Smooth muscle cell (in vitro differentiated cells): Measurements from ENCODE around the gene RHO. TPM values are rescaled to one million over a fixed set of nuclear protein-coding genes. Genes with fewer than 3 reads are reported as not detected.

Experiments used
- DNase-seq: peaks from one replicate; lab custom pipeline; 2025; ENCODE audit not compliant: unreplicated experiment; lab: John Stamatoyannopoulos, UW
- H2AFZ ChIP-seq: fragments of 200-600 bp; sonication (generic); 2 replicates; pipeline ENCODE4 v1.6.0; 2016; ENCODE audit warnings: antibody characterized with exemption, low read depth, mild to moderate bottlenecking
- H3F3A ChIP-seq: fragments of 200-600 bp; sonication (generic); 2 replicates; pipeline ENCODE4 v1.6.0; 2017; ENCODE audit warnings: antibody characterized with exemption, low read depth
- H3K27ac ChIP-seq: fragments of 200-600 bp; sonication (generic); 2 replicates; pipeline ENCODE4 v1.5.1; 2016; ENCODE audit warnings: low read depth, mild to moderate bottlenecking
- H3K27me3 ChIP-seq: fragments of 200-600 bp; sonication (generic); 2 replicates; pipeline ENCODE4 v1.6.1; 2016; ENCODE audit warnings: low read depth, mild to moderate bottlenecking
- H3K36me3 ChIP-seq: fragments of 200-600 bp; sonication (generic); 2 replicates; pipeline ENCODE4 v1.5.1; 2016; ENCODE audit warnings: low read depth
- H3K4me1 ChIP-seq: fragments of 200-600 bp; sonication (generic); 2 replicates; pipeline ENCODE4 v1.5.1; 2016; ENCODE audit warnings: low read depth
- H3K4me2 ChIP-seq: fragments of 200-600 bp; sonication (generic); 2 replicates; pipeline ENCODE4 v1.6.0; 2016; ENCODE audit warnings: mild to moderate bottlenecking
- H3K4me3 ChIP-seq: fragments of 200-600 bp; sonication (generic); 2 replicates; pipeline ENCODE4 v1.5.1; 2016; ENCODE audit warnings: mild to moderate bottlenecking
- H3K79me2 ChIP-seq: fragments of 200-600 bp; sonication (generic); 2 replicates; pipeline ENCODE4 v1.6.0; 2016; ENCODE audit warnings: low read depth, mild to moderate bottlenecking
- H3K9ac ChIP-seq: fragments of 200-600 bp; sonication (generic); 2 replicates; pipeline ENCODE4 v1.6.0; 2016; ENCODE audit warnings: low read depth
- H3K9me3 ChIP-seq: fragments of 200-600 bp; sonication (generic); replicated peaks from 2 replicates; pipeline ENCODE4 v1.5.1; 2016; ENCODE audit warnings: low read depth
- H4K20me1 ChIP-seq: fragments of 200-600 bp; sonication (generic); 2 replicates; pipeline ENCODE4 v1.6.0; 2016; ENCODE audit warnings: low read depth
- WGBS: methylation state at CpG from one replicate; pipeline ENCODE4 v1.1.7; 2016; ENCODE audit warnings: low lambda C conversion rate; 5-methylcytosine and 5-hydroxymethylcytosine counted together
- polyA plus RNA-seq: library from polyadenylated mRNA; unstranded; fragments of >200 nt; fragmentation: Nextera tagmentation; extraction: Ambion mirVana; gene quantifications from 2 replicates; pipeline ENCODE4 v1.2.1, GENCODE V29; 2016
- total RNA-seq: library from RNA; depleted of rRNA; stranded (reverse); fragments of >200 nt; gene quantifications from 2 replicates; pipeline ENCODE4 v1.2.3, GENCODE V29; 2014
- TF ChIP-seq, protein P1 (sequence below): fragments of 200-600 bp; sonication (generic); IDR thresholded peaks from 2 replicates; pipeline ENCODE4 v1.5.1; 2017; ENCODE audit warnings: borderline replicate concordance, mild to moderate bottlenecking, antibody characterized with exemption; ENCODE audit not compliant: insufficient read depth, poor library complexity, severe bottlenecking

RHO gene
- total and polyA plus RNA-seq, 2 experiments from 2014 or later, result 0.63 TPM; not detected in 1

DNA sequence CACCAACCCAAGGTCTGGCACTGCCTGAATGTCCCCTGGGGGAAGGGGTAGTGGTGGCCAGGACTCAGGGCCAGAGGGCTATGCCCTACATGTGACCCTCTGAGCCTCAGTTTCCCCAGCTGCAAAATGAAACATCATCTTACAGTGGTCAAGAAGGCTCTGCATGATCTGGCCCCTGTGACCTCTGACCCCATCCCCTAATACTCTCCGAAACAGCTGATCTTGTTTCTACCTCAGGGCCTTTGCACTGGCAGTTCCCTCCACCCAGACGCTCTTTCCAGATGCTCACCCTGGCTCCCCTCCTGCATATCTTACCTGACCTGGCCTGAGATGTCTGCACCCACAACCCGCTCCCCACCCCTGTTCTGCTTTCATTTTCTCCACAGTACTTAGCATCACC, 56.2 kb downstream of the RHO start:
- TF ChIP-seq, protein P1, sequence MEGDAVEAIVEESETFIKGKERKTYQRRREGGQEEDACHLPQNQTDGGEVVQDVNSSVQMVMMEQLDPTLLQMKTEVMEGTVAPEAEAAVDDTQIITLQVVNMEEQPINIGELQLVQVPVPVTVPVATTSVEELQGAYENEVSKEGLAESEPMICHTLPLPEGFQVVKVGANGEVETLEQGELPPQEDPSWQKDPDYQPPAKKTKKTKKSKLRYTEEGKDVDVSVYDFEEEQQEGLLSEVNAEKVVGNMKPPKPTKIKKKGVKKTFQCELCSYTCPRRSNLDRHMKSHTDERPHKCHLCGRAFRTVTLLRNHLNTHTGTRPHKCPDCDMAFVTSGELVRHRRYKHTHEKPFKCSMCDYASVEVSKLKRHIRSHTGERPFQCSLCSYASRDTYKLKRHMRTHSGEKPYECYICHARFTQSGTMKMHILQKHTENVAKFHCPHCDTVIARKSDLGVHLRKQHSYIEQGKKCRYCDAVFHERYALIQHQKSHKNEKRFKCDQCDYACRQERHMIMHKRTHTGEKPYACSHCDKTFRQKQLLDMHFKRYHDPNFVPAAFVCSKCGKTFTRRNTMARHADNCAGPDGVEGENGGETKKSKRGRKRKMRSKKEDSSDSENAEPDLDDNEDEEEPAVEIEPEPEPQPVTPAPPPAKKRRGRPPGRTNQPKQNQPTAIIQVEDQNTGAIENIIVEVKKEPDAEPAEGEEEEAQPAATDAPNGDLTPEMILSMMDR, result no peak
- Histone ChIP-seq H3K9me3 (no peaks in the 10 kb centered on the region), H3K36me3 (no peaks in the 10 kb centered on the region), H3F3A (no peaks in the 10 kb centered on the region), H4K20me1 (peaks cover 42% of the 10 kb centered on the region), H3K27me3 (no peaks in the 10 kb centered on the region), H3K4me1 (no peaks in the 10 kb centered on the region), H3K4me3 (no peak overlapping the region), H3K9ac (no peak overlapping the region), H2AFZ (no peak overlapping the region), H3K27ac (no peak overlapping the region), H3K79me2 (peaks cover 32% of the 10 kb centered on the region), H3K4me2 (no peak overlapping the region)
- no peak for DNase-seq
- WGBS, result 72% methylated on average over 3 of the region's 3 CpGs

Other genes starting within 250 kb of the RHO start
- gene HMCES, start 249.8 kb upstream of the RHO start, total RNA-seq, result 9.3 and 15.2 TPM in 2 replicates
- gene HMCES, start 249.8 kb upstream of the RHO start, polyA plus RNA-seq, result 25.0 and 33.8 TPM in 2 replicates
- 0.09 and 0.76 TPM in 2 replicates for gene EFCAB12, start 100.0 kb upstream of the RHO start, total RNA-seq
- gene EFCAB12, start 100.0 kb upstream of the RHO start, polyA plus RNA-seq, result 0.90 TPM in 1 of 2 replicates, not detected in the other
- gene MBD4, start 88.7 kb upstream of the RHO start, total RNA-seq, result 23.1 and 28.9 TPM in 2 replicates
- gene MBD4, start 88.7 kb upstream of the RHO start, polyA plus RNA-seq, result 26.5 and 26.8 TPM in 2 replicates
- gene IFT122, start 88.4 kb upstream of the RHO start, total RNA-seq, result 17.3 and 17.4 TPM in 2 replicates
- 13.2 and 13.4 TPM in 2 replicates for gene IFT122, start 88.4 kb upstream of the RHO start, polyA plus RNA-seq
- not detected in 2 replicates for gene H1-8, start 14.5 kb downstream of the RHO start, total RNA-seq
- not detected in 2 replicates for gene H1-8, start 14.5 kb downstream of the RHO start, polyA plus RNA-seq
- 71.2 and 94.3 TPM in 2 replicates for gene PLXND1, start 78.0 kb downstream of the RHO start, total RNA-seq
- gene PLXND1, start 78.0 kb downstream of the RHO start, polyA plus RNA-seq, result 75.8 and 130 TPM in 2 replicates